ENCODE data around the gene RYR2.

GRCh38 chr1:237861944-237862343 is 820.0 kb downstream of the RYR2 start:
- no peak for TF ChIP-seq CTCF (IDR thresholded peaks at IDR 0.05)
- TF ChIP-seq POLR2A (IDR thresholded peaks at IDR 0.05) = no peak
